Raji (cell line): ENCODE results near the gene EPHB1.

Experiments used
- POLR2A ChIP-seq: IDR thresholded peaks from 2 replicates; pipeline ENCODE4 v1.6.1; 2011; ENCODE audit warnings: low read depth, low read length, control low read depth; ENCODE audit not compliant: insufficient read depth

The EPHB1 gene

GRCh38 chr3:134874737-134875413 is 79.8 kb downstream of the EPHB1 start:
- no peak for TF ChIP-seq POLR2A

GRCh38 chr3:134876836-134877235 is 81.8 kb downstream of the EPHB1 start:
- no peak for TF ChIP-seq POLR2A

GRCh38 chr3:134877788-134878187 is 82.7 kb downstream of the EPHB1 start:
- no peak for TF ChIP-seq POLR2A

GRCh38 chr3:134879990-134880389 is 84.9 kb downstream of the EPHB1 start:
- TF ChIP-seq POLR2A = no peak

- TF ChIP-seq POLR2A = no peak
These were observed 85.4 kb downstream of the EPHB1 start for GRCh38 chr3:134880431-134880830.

GRCh38 chr3:134881305-134881704 is 86.2 kb downstream of the EPHB1 start:
- TF ChIP-seq POLR2A = no peak

GRCh38 chr3:134883697-134884385 is 88.8 kb downstream of the EPHB1 start:
- TF ChIP-seq POLR2A = no peak

GRCh38 chr3:134885877-134886621 is 91.0 kb downstream of the EPHB1 start:
- no peak for TF ChIP-seq POLR2A

GRCh38 chr3:134886991-134887390 is 91.9 kb downstream of the EPHB1 start:
- TF ChIP-seq POLR2A = no peak

GRCh38 chr3:134887536-134887935 is 92.5 kb downstream of the EPHB1 start:
- no peak for TF ChIP-seq POLR2A

- TF ChIP-seq POLR2A = no peak
These were observed 97.3 kb downstream of the EPHB1 start for GRCh38 chr3:134892326-134892725.

GRCh38 chr3:134892761-134893160 is 97.7 kb downstream of the EPHB1 start:
- no peak for TF ChIP-seq POLR2A

GRCh38 chr3:134894533-134894932 is 99.5 kb downstream of the EPHB1 start:
- TF ChIP-seq POLR2A = no peak

- TF ChIP-seq POLR2A = no peak
These were observed 100.1 kb downstream of the EPHB1 start for GRCh38 chr3:134895181-134895580.

GRCh38 chr3:134896141-134896540 is 101.1 kb downstream of the EPHB1 start:
- TF ChIP-seq POLR2A = no peak

- TF ChIP-seq POLR2A = no peak
These were observed 101.6 kb downstream of the EPHB1 start for GRCh38 chr3:134896696-134897095.
